Lung (tissue), 12 donors: ENCODE results near the gene CFAP61. TPM values are rescaled to one million over a fixed set of nuclear protein-coding genes. Genes with fewer than 3 reads are reported as not detected.

Source experiments
- ATAC-seq: fragments of 200-7000 bp; cut with Tn5 transposase; one replicate; pipeline ENCODE4 v1.9.1; 2020; ENCODE audit warnings: moderate number of reproducible peaks; ENCODE audit not compliant: insufficient read depth, low FRiP score
- DNase-seq, 3 donors: peaks; one replicate each; pipeline ENCODE4 v3.0.0-alpha.2; 2013 to 2017
- H3K27ac ChIP-seq, 2 donors: one replicate each; pipeline ENCODE4 v1.5.1; 2013; ENCODE audit warnings: mild to moderate bottlenecking in 2 of 2, moderate library complexity in 2 of 2, control low read depth in 1 of 2, inconsistent platforms in 1 of 2, low read depth in 1 of 2, low read length in 1 of 2
- H3K27me3 ChIP-seq, 3 donors: one replicate each; pipeline ENCODE4 v1.5.1; 2013; ENCODE audit warnings: low read length in 2 of 3; ENCODE audit not compliant: control insufficient read depth in 3 of 3, insufficient read depth in 3 of 3
- H3K36me3 ChIP-seq, 4 donors: one replicate each; pipeline ENCODE4 v1.5.1; 2013; ENCODE audit warnings: low read length in 4 of 4, mild to moderate bottlenecking in 1 of 4, moderate library complexity in 1 of 4; ENCODE audit not compliant: control insufficient read depth in 4 of 4, insufficient read depth in 4 of 4
- H3K4me1 ChIP-seq, 5 donors: one replicate each; pipeline ENCODE4 v1.5.1; 2013; ENCODE audit warnings: low read length in 5 of 5, mild to moderate bottlenecking in 2 of 5, moderate library complexity in 1 of 5; ENCODE audit not compliant: control insufficient read depth in 5 of 5, insufficient read depth in 5 of 5
- H3K4me3 ChIP-seq: one replicate; pipeline ENCODE4 v1.5.1; 2013; ENCODE audit warnings: mild to moderate bottlenecking, control low read depth, moderate library complexity
- H3K9ac ChIP-seq, 2 donors: one replicate each; pipeline ENCODE4 v1.5.1; 2013; ENCODE audit warnings: low read length in 2 of 2, control low read depth in 1 of 2; ENCODE audit not compliant: insufficient read depth in 1 of 2
- H3K9me3 ChIP-seq, 4 donors: one replicate each; pipeline ENCODE4 v1.5.1; 2013; ENCODE audit warnings: low read length in 3 of 4, mild to moderate bottlenecking in 1 of 4, moderate library complexity in 1 of 4; ENCODE audit not compliant: control insufficient read depth in 4 of 4, insufficient read depth in 3 of 4
- CTCF ChIP-seq: IDR thresholded peaks from 2 replicates; pipeline ENCODE4 v1.5.1; 2012; ENCODE audit warnings: mild to moderate bottlenecking; ENCODE audit errors: control extremely low read depth, extremely low read depth
- WGBS, 2 donors: extraction: QIAGEN DNeasy Blood & Tissue Kit; methylation state at CpG; one replicate each; pipeline ENCODE4 v1.1.7; 2013; 5-methylcytosine and 5-hydroxymethylcytosine counted together
- polyA plus RNA-seq, 2 donors: library from polyadenylated mRNA; stranded (reverse); fragments of 200-250 nt; gene quantifications; one replicate each; pipeline ENCODE4 v1.2.1, GENCODE V29; 2013
- total RNA-seq, 2 donors: library from RNA; depleted of rRNA in 1 of 2; stranded (reverse); fragments of >200 nt in 1 of 2; gene quantifications; one replicate each; pipeline ENCODE4 v1.2.1, GENCODE V29; 2014 to 2021
- donor health status: control.
- donor health status: control.
- donor health status: Bipolar disorder and iron deficiency.
- donor health status: healthy.
- donor health status: DM: yes; HTN: yes; CAD: no.

Gene CFAP61
- total and polyA plus RNA-seq, 4 donors: 2.0 to 15.4 (median 6.5) TPM

DNA sequence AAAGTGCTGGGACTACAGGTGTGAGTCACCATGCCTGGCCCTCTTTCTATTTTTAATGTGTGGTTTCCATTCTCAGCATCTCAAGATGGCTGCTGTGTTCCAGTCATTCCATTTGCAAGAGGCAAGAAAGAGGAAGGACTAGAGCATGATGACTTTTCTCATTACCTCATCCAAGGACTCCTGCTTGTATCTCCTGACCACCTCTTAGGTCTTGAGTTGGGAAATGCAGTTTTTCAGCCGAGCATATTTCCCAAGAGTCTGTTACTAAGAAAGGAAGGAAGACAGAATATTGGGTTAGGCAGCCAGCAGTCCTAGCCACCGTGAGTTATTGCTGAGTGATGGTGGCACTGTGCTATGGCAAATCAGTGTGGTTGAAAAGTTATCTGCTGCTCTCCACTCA is 207.2 kb downstream of the CFAP61 start:
- 23 to 41% methylated on average over 2 of the region's 2 CpGs for WGBS, 2 donors
- peaks cover 0 to 5% (median 0%) of the 10 kb centered on the region in 4 donors for H3K9me3 ChIP-seq
- no peaks in the 10 kb centered on the region for H3K36me3 ChIP-seq
- H3K4me1 ChIP-seq: no peaks in the 10 kb centered on the region
- H3K27ac ChIP-seq: no peak overlapping the region
- no peak overlapping the region for H3K9ac ChIP-seq
- no peak for DNase-seq
- ATAC-seq: no peak
- H3K4me3 ChIP-seq: no peak overlapping the region
- H3K27me3 ChIP-seq: no peaks in the 10 kb centered on the region
- TF ChIP-seq CTCF: no peak

DNA sequence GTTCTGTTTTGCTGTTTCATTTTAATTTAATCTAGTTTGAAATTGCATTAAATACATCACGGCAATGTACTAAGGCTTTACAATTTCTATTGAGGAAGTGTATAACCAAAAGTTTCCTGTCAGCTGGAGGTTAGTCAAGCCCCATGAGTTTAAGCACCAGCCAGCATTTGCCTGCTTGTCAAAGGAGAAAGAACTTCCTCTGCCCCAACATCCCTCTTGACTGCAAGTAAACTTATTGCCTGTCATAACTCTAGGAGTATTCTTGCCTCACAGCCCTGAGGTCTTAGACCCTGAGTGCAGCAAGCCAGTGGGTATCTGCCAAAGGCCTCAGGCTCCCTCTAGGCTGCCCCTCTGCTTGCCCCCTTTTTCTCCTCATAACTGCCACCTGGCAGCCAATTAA is 208.8 kb downstream of the CFAP61 start:
- Histone ChIP-seq H3K27ac (no peak overlapping the region), H3K4me3 (no peak overlapping the region), H3K9ac (no peak overlapping the region), H3K36me3 (no peaks in the 10 kb centered on the region), H3K9me3 (peaks cover 0 to 4% (median 0%) of the 10 kb centered on the region in 4 donors), H3K4me1 (no peaks in the 10 kb centered on the region), H3K27me3 (no peaks in the 10 kb centered on the region)
- WGBS, 2 donors: 16 to 49% methylated on average over 1 of the region's 1 CpG
- ATAC-seq (no peak), DNase-seq (no peak)
- no peak for TF ChIP-seq CTCF

GRCh38 chr20:20265210-20265609 is 212.9 kb downstream of the CFAP61 start:
- Histone ChIP-seq H3K4me1 (no peaks in the 10 kb centered on the region), H3K9me3 (peaks cover 0 to 4% (median 0%) of the 10 kb centered on the region in 4 donors), H3K36me3 (no peaks in the 10 kb centered on the region), H3K27ac (no peak overlapping the region), H3K9ac (no peak overlapping the region), H3K4me3 (no peak overlapping the region), H3K27me3 (no peaks in the 10 kb centered on the region)
- TF ChIP-seq CTCF: no peak
- 60 to 78% methylated on average over 2 of the region's 2 CpGs for WGBS, 2 donors
- no peak for DNase-seq
- no peak for ATAC-seq

DNA sequence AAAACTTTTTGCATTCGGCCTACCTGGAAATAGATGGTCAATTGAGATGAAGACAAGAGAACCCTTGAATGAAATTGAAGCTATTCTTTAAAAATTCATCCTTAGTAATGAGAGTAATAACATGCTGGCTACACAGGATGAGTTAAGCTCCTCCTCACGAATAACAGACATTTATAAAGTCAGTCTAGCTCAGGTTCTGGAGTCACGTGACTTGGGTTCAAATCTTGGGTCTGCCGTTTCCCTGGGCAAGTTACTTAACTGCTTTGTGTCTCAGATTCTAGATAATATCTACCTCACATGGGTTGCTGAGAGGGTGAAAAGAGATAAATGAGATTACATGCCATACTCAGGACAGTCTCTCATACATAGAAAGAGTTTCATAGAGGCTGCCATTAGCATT is 214.2 kb downstream of the CFAP61 start:
- Histone ChIP-seq H3K27ac (no peak overlapping the region), H3K27me3 (no peaks in the 10 kb centered on the region), H3K9ac (no peak overlapping the region), H3K9me3 (peaks cover 0 to 4% (median 0%) of the 10 kb centered on the region in 4 donors), H3K4me3 (no peak overlapping the region), H3K4me1 (no peaks in the 10 kb centered on the region), H3K36me3 (no peaks in the 10 kb centered on the region)
- TF ChIP-seq CTCF: no peak
- DNase-seq: no peak
- 70 to 90% methylated on average over 4 of the region's 4 CpGs for WGBS, 2 donors
- ATAC-seq: no peak
